Stimulated activated naive CD8-positive, alpha-beta T cell treated with anti-CD3 and anti-CD28 coated beads, Interleukin-15, Interleukin-2, amounts not matched to agents 100 U/mL and 50 U/mL, for 24 hours (primary cell): ENCODE measurements around the gene FAM83G.
"Not testable (repeated sequence)": the region's sequence is repeated elsewhere in the genome, so short reads cannot be mapped to it uniquely, and the experiment has no call there.

Source experiments
- ATAC-seq: fragments of 150-1000 bp; cut with Tn5 transposase; one replicate; pipeline ENCODE4 v1.10.0; 2021
- DNase-seq: peaks from one replicate; pipeline ENCODE4 v3.0.0; 2021

The FAM83G gene

GRCh38 chr17:19004421-19005136, at the start of gene FAM83G:
TSS of gene FAM83G (minus strand) at chr17:19004764. CDS start at chr17:19004041, 723 bp downstream.
- DNase-seq, result peak; percentile 92

GRCh38 chr17:19048826-19049225, 44.3 kb upstream of the FAM83G start:
- DNase-seq, result peak; percentile 3
- not testable (repeated sequence) for ATAC-seq

More at GRCh38 chr17:19004421-19005136, at the start of gene FAM83G:
- peak; percentile 89 for ATAC-seq

GRCh38 chr17:19047510-19047909, 42.9 kb upstream of the FAM83G start:
- not testable (repeated sequence) for ATAC-seq
- peak; percentile 3 for DNase-seq

GRCh38 chr17:19046782-19047375, 42.3 kb upstream of the FAM83G start, which contains the start of gene GRAP:
TSS of gene GRAP (minus strand) at chr17:19046957. CDS start at chr17:19046926, 31 bp downstream.
- ATAC-seq, result peak; percentile 47
- not testable (repeated sequence) for DNase-seq

- peak; percentile 33 for ATAC-seq
- not testable (repeated sequence) for DNase-seq
Observed at GRCh38 chr17:19044643-19045042, 40.1 kb upstream of the FAM83G start.

- ATAC-seq, DNase-seq: not testable (repeated sequence)
Observed at GRCh38 chr17:19043032-19043431, 38.5 kb upstream of the FAM83G start.

GRCh38 chr17:19042369-19042768, 37.8 kb upstream of the FAM83G start:
- ATAC-seq, result not testable (repeated sequence)

GRCh38 chr17:19041871-19042270, 37.3 kb upstream of the FAM83G start:
- DNase-seq, ATAC-seq: not testable (repeated sequence)

More at GRCh38 chr17:19042369-19042768, 37.8 kb upstream of the FAM83G start:
- DNase-seq, result not testable (repeated sequence)

- not testable (repeated sequence) for ATAC-seq, DNase-seq
Observed at GRCh38 chr17:19040350-19040749, 35.8 kb upstream of the FAM83G start.

- not testable (repeated sequence) for DNase-seq
- ATAC-seq, result peak; percentile 14
Observed at GRCh38 chr17:19038730-19039129, 34.2 kb upstream of the FAM83G start.

- peak; percentile 13 for ATAC-seq
- not testable (repeated sequence) for DNase-seq
Observed at GRCh38 chr17:19038007-19038406, 33.4 kb upstream of the FAM83G start.

- ATAC-seq, DNase-seq: not testable (repeated sequence)
Observed at GRCh38 chr17:19037547-19037946, 33.0 kb upstream of the FAM83G start.

GRCh38 chr17:19036186-19036585, 31.6 kb upstream of the FAM83G start:
- DNase-seq, ATAC-seq: not testable (repeated sequence)

GRCh38 chr17:19032377-19032988, 27.9 kb upstream of the FAM83G start:
- DNase-seq, result not testable (repeated sequence)
- ATAC-seq, result peak; percentile 78

GRCh38 chr17:19031729-19032128, 27.2 kb upstream of the FAM83G start:
- ATAC-seq (peak; percentile 63), DNase-seq (peak; percentile 71)

GRCh38 chr17:19030771-19031449, 26.3 kb upstream of the FAM83G start:
- DNase-seq, ATAC-seq: not testable (repeated sequence)

GRCh38 chr17:19029740-19030139, 25.2 kb upstream of the FAM83G start:
- not testable (repeated sequence) for ATAC-seq, DNase-seq

- ATAC-seq, DNase-seq: not testable (repeated sequence)
Observed at GRCh38 chr17:19028671-19029070, 24.1 kb upstream of the FAM83G start.

GRCh38 chr17:19024101-19025078, 19.8 kb upstream of the FAM83G start:
- no peak for DNase-seq
- peak; percentile 40 for ATAC-seq

- DNase-seq (no peak), ATAC-seq (no peak)
Observed at GRCh38 chr17:19023209-19023999, 18.8 kb upstream of the FAM83G start.
